Naive thymus-derived CD4-positive, alpha-beta T cell (primary cell): ENCODE results near the gene CSRP1. TPM values are rescaled to one million over a fixed set of nuclear protein-coding genes. Genes with fewer than 3 reads are reported as not detected.
"Not testable (repeated sequence)": the region's sequence is repeated elsewhere in the genome, so short reads cannot be mapped to it uniquely, and the experiment has no call there.

ENCODE experiments used
- ATAC-seq: fragments of 150-1000 bp; cut with Tn5 transposase; 2 replicates; pipeline ENCODE4 v1.10.0; 2021; ENCODE audit warnings: mild to moderate bottlenecking, moderate library complexity
- CTCF ChIA-PET: fragments of 350-600 bp; sonication (Branson Sonifier 250); formaldehyde crosslinking; loops from one replicate; lab custom pipeline; 2021; ENCODE audit warnings: antibody characterized with exemption; lab: Charles Lee
- POLR2A ChIA-PET: fragments of 350-600 bp; sonication (Branson Sonifier 250); formaldehyde crosslinking; loops from one replicate; lab custom pipeline; 2021; ENCODE audit warnings: antibody characterized with exemption, inconsistent platforms; lab: Charles Lee
- DNase-seq, 9 donors: peaks; one replicate each; pipeline versions ENCODE4 v3.0.0 to v3.0.0-alpha.2; 2020 to 2022; ENCODE audit warnings: mixed read lengths in 1 of 9
- H3K27ac ChIP-seq: one replicate; pipeline ENCODE4 v1.7.0; 2013; ENCODE audit warnings: mild to moderate bottlenecking, low read depth, low read length, moderate library complexity
- H3K27me3 ChIP-seq, 2 donors: one replicate each; pipeline ENCODE4 v1.7.0; 2013; ENCODE audit warnings: low read length in 2 of 2, mild to moderate bottlenecking in 2 of 2, moderate library complexity in 2 of 2; ENCODE audit not compliant: control insufficient read depth in 2 of 2, insufficient read depth in 2 of 2
- H3K36me3 ChIP-seq, 3 experiments: 1 replicate in 2 of 3; 2 replicates in 1 of 3; pipeline ENCODE4 v1.7.0; 2013; ENCODE audit warnings: low read length in 3 of 3, mild to moderate bottlenecking in 3 of 3, moderate library complexity in 1 of 3; ENCODE audit not compliant: insufficient read depth in 3 of 3, control insufficient read depth in 2 of 3
- H3K4me1 ChIP-seq, 2 donors: one replicate each; pipeline ENCODE4 v1.7.0; 2013; ENCODE audit warnings: low read length in 2 of 2, mild to moderate bottlenecking in 2 of 2, moderate library complexity in 1 of 2; ENCODE audit not compliant: control insufficient read depth in 2 of 2, insufficient read depth in 2 of 2
- H3K4me3 ChIP-seq: 2 replicates; pipeline ENCODE4 v1.7.0; 2013; ENCODE audit warnings: mild to moderate bottlenecking, low read length
- H3K9me3 ChIP-seq, 3 experiments: 1 replicate in 2 of 3; 2 replicates in 1 of 3; pipeline ENCODE4 v1.7.0; 2013; ENCODE audit warnings: low read length in 3 of 3; ENCODE audit not compliant: control insufficient read depth in 2 of 3
- H3K27ac Mint-ChIP-seq, 9 donors: one replicate each; pipeline ENCODE4 v1.8.0; 2020 to 2022; ENCODE audit warnings: mixed read lengths in 9 of 9, mild to moderate bottlenecking in 8 of 9, moderate library complexity in 5 of 9, inconsistent platforms in 2 of 9
- H3K27me3 Mint-ChIP-seq, 5 donors: one replicate each; pipeline ENCODE4 v1.8.0; 2021 to 2022; ENCODE audit warnings: mixed read lengths in 5 of 5, mild to moderate bottlenecking in 1 of 5
- H3K36me3 Mint-ChIP-seq, 5 donors: one replicate each; pipeline ENCODE4 v1.8.0; 2020 to 2022; ENCODE audit warnings: mixed read lengths in 5 of 5, mild to moderate bottlenecking in 3 of 5, inconsistent platforms in 1 of 5
- H3K4me1 Mint-ChIP-seq, 7 donors: one replicate each; pipeline ENCODE4 v1.8.0; 2020 to 2022; ENCODE audit warnings: mixed read lengths in 7 of 7, mild to moderate bottlenecking in 3 of 7, inconsistent platforms in 1 of 7
- H3K4me3 Mint-ChIP-seq, 10 donors: one replicate each; pipeline ENCODE4 v1.8.0; 2020 to 2022; ENCODE audit warnings: mild to moderate bottlenecking in 10 of 10, mixed read lengths in 10 of 10, moderate library complexity in 6 of 10, inconsistent platforms in 2 of 10
- H3K9me3 Mint-ChIP-seq, 11 donors: one replicate each; pipeline ENCODE4 v1.8.0; 2020 to 2022; ENCODE audit warnings: mixed read lengths in 11 of 11, mild to moderate bottlenecking in 4 of 11, inconsistent platforms in 1 of 11, moderate library complexity in 1 of 11
- intact Hi-C, 2 donors: fragments of 100-400 bp; cut with micrococcal nuclease; formaldehyde crosslinking; loops; one replicate each; pipeline ENCODE4 v1.15.1; 2023
- polyA plus RNA-seq, 2 donors: library from polyadenylated mRNA; unstranded; fragments of 300-500 nt; fragmentation: Illumina TruSeq; gene quantifications; one replicate each; pipeline ENCODE4 v1.2.3, GENCODE V29; 2021
- total RNA-seq, 6 experiments: library from RNA in 5 of 6; stranded (reverse) in 5 of 6; gene quantifications; 1 replicate in 5 of 6; 2 replicates in 1 of 6; pipeline ENCODE4 v1.2.3 and lab custom pipeline; 2021 to 2026

CSRP1 gene
- total and polyA plus RNA-seq, 7 experiments from 2014 or later, result 24.2 to 83.1 (median 43.6) TPM

DNA sequence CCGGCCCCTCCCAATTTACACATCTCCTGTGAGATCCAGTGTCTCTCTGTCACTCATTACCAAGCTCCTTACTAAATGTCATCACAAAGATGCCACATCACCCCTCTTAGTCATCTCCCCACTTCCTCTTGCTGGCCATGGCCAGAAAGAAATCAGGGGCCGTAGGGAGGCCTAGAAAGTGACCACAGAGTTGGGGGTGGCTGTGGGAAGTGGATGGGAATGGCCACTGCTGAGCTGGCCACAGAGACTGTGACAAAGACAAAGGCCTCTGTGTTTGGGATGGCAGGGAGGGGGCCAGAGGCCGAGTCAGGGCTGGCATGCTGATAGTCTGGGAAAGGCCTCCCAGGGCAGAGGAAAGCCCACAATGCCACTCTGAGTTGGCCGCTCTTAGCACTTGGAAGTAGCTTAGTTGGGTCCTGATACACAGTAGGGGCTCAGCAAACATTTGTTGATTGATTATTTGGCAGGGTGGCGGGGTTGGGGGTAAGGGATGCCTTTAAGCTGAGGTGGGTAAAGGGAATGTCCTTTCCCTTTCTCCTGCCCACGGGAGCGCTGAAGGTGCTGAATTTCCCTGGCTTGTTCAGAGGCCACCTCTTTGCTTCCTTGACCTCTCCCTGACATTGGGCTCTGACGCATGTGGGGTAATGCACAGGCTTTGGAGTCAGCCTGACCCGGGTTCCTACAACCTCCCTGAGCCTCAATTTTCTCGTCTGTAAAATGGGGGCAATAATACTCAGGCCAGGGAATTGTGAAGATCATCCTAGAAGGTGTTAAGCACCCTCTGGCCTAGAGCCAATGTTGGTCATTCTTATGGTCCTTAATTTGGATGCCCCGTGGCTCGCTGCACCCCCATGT lies 45.2 kb upstream of the CSRP1 start:
- ATAC-seq (peak; percentile 90), DNase-seq (no peak)
- H3K4me3 Mint-ChIP-seq, result no peak overlapping the region
- peaks cover 0 to 9% (median 0%) of the 10 kb centered on the region in 5 donors for H3K27me3 Mint-ChIP-seq
- peaks cover 0 to 1% (median 0%) of the 10 kb centered on the region in 11 donors for H3K9me3 Mint-ChIP-seq
- no peaks in the 10 kb centered on the region for H3K9me3 ChIP-seq
- no peak overlapping the region for H3K4me3 ChIP-seq
- no peak overlapping the region for H3K27ac Mint-ChIP-seq
- H3K27me3 ChIP-seq, result no peaks in the 10 kb centered on the region
- CTCF ChIA-PET, result interaction anchor here (0.6 to 0.8 kb wide), 2 partner anchors 9 to 38 kb away, joined by 3 read pairs; no protein-coding TSS in a partner anchor
- peaks cover 0 to 5% (median 3%) of the 10 kb centered on the region in 5 donors for H3K36me3 Mint-ChIP-seq
- peaks cover 0 to 2% (median 0%) of the 10 kb centered on the region in 7 donors for H3K4me1 Mint-ChIP-seq
- no peaks in the 10 kb centered on the region for H3K36me3 ChIP-seq
- intact Hi-C loops, result no loop called here
- no peaks in the 10 kb centered on the region for H3K4me1 ChIP-seq
- no peak overlapping the region for H3K27ac ChIP-seq
- POLR2A ChIA-PET, result no interaction called here

DNA sequence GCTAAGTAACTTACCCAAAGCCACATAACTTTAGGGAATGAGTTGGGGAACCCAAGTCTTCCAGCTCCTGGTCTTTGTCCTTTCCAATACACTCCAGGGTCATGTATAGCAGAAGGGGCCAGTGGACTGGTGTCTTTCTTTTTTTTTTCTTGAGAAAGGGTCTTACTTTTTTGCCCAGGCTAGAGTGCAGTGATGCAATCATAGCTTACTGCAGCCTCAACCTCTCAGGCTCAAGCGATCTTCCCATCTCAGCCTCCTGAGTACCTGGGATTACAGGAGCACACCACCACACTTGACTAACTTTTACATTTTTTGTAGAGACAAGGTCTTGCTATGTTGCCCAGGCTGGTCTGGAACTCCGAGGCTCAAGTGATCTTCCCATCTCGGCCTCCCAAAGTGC lies 44.2 kb upstream of the CSRP1 start:
- peaks cover 0 to 11% (median 0%) of the 10 kb centered on the region in 5 donors for H3K27me3 Mint-ChIP-seq

DNA sequence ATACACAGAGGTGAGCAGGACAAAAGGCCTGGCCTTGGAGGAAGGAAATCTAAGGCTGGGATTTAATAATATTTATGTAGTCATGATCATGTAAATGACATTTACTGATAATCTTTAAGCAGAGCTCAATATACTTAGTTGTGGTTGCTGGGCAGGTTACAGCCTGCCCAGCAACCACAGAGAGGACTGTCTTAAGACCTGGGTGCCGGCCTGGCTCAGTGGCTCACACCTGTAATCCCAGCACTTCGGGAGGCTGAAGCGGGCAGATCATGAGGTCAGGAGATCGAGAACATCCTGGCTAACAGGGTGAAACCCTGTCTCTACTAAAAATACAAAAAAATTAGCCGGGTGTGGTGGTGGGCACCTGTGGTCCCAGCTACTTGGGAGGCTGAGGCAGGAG lies 42.6 kb upstream of the CSRP1 start:
- H3K9me3 Mint-ChIP-seq, H3K27me3 ChIP-seq, H3K27ac Mint-ChIP-seq, H3K36me3 Mint-ChIP-seq, H3K27ac ChIP-seq, H3K4me3 Mint-ChIP-seq, H3K4me1 ChIP-seq, H3K36me3 ChIP-seq, H3K4me3 ChIP-seq, intact Hi-C loops, H3K9me3 ChIP-seq, DNase-seq, ATAC-seq, H3K4me1 Mint-ChIP-seq, POLR2A ChIA-PET: not testable (repeated sequence)
- H3K27me3 Mint-ChIP-seq, result peaks cover 0 to 18% (median under 1%) of the 10 kb centered on the region in 5 donors
- CTCF ChIA-PET, result interaction anchor here (1.2 kb wide), 1 partner anchor 11 kb away, joined by 4 read pairs; no protein-coding TSS in a partner anchor

More for the DNA sequence above, 44.2 kb upstream of the CSRP1 start:
- Mint-ChIP-seq H3K9me3 (peaks cover 0 to 1% (median 0%) of the 10 kb centered on the region in 11 donors), H3K27ac (no peak overlapping the region), H3K36me3 (peaks cover 0 to 5% (median 3%) of the 10 kb centered on the region in 5 donors), H3K4me3 (no peak overlapping the region), H3K4me1 (peaks cover 0 to 2% (median 0%) of the 10 kb centered on the region in 7 donors)
- Histone ChIP-seq H3K27ac (no peak overlapping the region), H3K9me3 (no peaks in the 10 kb centered on the region), H3K4me3 (no peak overlapping the region), H3K4me1 (no peaks in the 10 kb centered on the region), H3K36me3 (no peaks in the 10 kb centered on the region), H3K27me3 (no peaks in the 10 kb centered on the region)
- POLR2A ChIA-PET, result no interaction called here
- ATAC-seq, result no peak
- CTCF ChIA-PET, result interaction anchor here (0.7 kb wide), 1 partner anchor 456 kb away, joined by 4 read pairs; no protein-coding TSS in a partner anchor
- DNase-seq, result no peak
- intact Hi-C loops, result no loop called here

DNA sequence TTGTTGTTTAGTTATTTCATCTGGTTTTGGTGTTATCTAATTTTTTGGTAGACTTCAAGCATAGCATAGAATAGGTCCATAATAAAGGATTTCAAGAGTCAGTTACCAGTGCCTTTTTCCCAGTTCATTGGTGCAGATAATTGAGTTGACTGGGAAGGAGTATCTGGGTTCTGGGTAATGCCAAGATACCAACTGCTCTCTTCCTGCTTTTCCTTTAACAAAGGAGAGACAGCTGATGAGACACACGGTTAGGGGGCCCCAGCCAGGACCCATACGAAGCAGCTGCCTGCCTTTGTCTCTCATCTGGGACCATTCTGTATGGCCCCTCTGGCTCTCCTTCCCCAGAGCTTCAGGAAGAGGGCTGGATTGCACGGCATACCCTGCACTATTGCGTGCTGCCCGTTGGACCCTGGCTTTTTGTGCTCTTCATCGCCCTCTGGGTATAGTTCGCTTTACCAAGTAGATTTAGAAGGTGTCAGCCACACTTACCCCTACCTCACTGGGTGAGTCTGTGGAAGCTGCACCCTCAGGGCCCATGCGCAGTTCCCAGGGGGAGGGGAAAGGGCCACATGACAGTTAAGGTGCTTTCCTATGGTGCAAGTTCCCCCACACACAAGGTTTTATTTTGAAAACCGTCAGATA lies 39.0 kb upstream of the CSRP1 start:
- CTCF ChIA-PET, result no interaction called here

DNA sequence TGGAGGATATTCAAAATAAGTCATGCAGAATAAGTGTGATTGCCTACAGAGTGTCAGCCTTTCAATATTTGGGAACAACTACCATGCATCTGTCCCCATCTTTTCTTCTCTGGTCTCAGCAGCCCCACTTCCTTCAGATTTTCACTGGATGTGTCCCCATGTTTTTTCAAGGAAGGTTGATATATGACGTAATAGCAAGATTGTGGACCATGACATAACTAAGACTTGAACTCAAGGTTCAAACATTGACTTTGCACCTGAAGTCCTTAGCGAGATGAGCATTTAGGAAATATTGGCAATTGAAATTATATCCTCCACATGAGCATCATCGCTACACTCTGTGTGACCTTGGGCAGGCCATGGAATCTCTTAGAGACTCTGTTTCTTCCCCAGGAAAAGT lies 37.8 kb upstream of the CSRP1 start:
- peaks cover 0 to 20% (median 1%) of the 10 kb centered on the region in 5 donors for H3K36me3 Mint-ChIP-seq
- H3K4me1 Mint-ChIP-seq, result peaks cover 2 to 9% (median 7%) of the 10 kb centered on the region in 7 donors
- peaks cover 0 to 4% (median 0%) of the 10 kb centered on the region in 11 donors for H3K9me3 Mint-ChIP-seq
- ChIA-PET POLR2A (no interaction called here), CTCF (no interaction called here)
- intact Hi-C loops, result no loop called here
- ATAC-seq (no peak), DNase-seq (no peak)
- H3K27ac Mint-ChIP-seq, result no peak overlapping the region
- H3K27me3 ChIP-seq, result peaks cover 0 to 9% of the 10 kb centered on the region in 2 donors
- no peaks in the 10 kb centered on the region for H3K36me3 ChIP-seq
- no peaks in the 10 kb centered on the region for H3K9me3 ChIP-seq
- peaks cover 0 to 4% of the 10 kb centered on the region in 2 donors for H3K4me1 ChIP-seq
- H3K4me3 ChIP-seq, result no peak overlapping the region
- H3K27me3 Mint-ChIP-seq, result peaks cover 23 to 58% (median 30%) of the 10 kb centered on the region in 5 donors
- H3K4me3 Mint-ChIP-seq, result no peak overlapping the region
- no peak overlapping the region for H3K27ac ChIP-seq

More for the DNA sequence above, 39.0 kb upstream of the CSRP1 start:
- no peaks in the 10 kb centered on the region for H3K4me1 ChIP-seq
- no peak overlapping the region for H3K27ac ChIP-seq
- H3K36me3 ChIP-seq, result no peaks in the 10 kb centered on the region
- peaks cover 0 to 20% (median 3%) of the 10 kb centered on the region in 5 donors for H3K36me3 Mint-ChIP-seq
- no peaks in the 10 kb centered on the region for H3K9me3 ChIP-seq
- H3K27me3 Mint-ChIP-seq, result peaks cover 13 to 45% (median 19%) of the 10 kb centered on the region in 5 donors
- no peak overlapping the region for H3K4me3 ChIP-seq
- DNase-seq (no peak), ATAC-seq (peak; percentile 38)
- POLR2A ChIA-PET, result no interaction called here
- peaks cover 0 to 4% (median 0%) of the 10 kb centered on the region in 11 donors for H3K9me3 Mint-ChIP-seq
- no peak overlapping the region for H3K27ac Mint-ChIP-seq
- peaks cover 0 to 2% of the 10 kb centered on the region in 2 donors for H3K27me3 ChIP-seq
- intact Hi-C loops, result no loop called here
- H3K4me1 Mint-ChIP-seq, result peaks cover 0 to 4% (median 0%) of the 10 kb centered on the region in 7 donors
- H3K4me3 Mint-ChIP-seq, result no peak overlapping the region

DNA sequence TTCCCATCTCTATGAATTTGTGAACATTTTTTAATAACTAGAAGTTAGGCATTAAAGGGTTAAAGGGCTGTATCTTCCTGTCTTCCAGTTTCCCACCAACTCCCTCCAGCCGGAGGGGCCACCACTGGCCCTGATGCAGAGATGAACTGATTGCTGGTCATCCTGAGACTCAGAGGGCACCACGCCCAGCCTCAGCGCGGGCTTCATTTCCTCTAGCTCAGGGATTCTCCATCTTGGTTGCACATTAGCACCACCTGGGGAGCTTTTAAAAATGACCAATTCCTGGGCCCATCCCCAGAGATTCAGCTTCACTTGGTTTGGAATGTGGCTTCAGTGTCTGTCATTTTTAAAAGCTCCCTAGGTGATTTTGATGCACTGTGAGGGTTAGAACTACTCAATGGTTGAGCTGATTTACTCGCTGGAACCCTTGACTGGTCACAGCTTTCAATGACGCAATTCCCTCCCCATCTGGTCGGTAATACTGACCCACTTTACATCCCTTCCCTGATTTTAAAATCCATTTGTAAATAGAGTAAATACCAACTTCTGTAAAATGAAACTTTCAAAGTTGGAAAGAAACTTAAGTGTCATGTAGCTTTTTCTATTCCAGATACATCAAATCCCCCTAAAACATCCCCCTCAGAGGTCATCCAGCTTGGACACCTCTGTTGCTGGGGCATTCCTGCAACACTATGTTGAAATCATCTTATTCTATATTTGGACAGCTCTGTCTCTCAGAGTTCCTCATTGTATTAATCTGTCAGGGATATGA lies 37.1 kb upstream of the CSRP1 start:
- H3K4me1 Mint-ChIP-seq, result peaks cover 5 to 13% (median 8%) of the 10 kb centered on the region in 7 donors
- H3K27ac Mint-ChIP-seq, result no peak overlapping the region
- POLR2A ChIA-PET, result no interaction called here
- ATAC-seq (no peak), DNase-seq (no peak)
- H3K4me3 Mint-ChIP-seq, result no peak overlapping the region
- peaks cover 0 to 20% (median 1%) of the 10 kb centered on the region in 5 donors for H3K36me3 Mint-ChIP-seq
- peaks cover 0 to 9% of the 10 kb centered on the region in 2 donors for H3K4me1 ChIP-seq
- no peak overlapping the region for H3K4me3 ChIP-seq
- peaks cover 0 to 4% (median 0%) of the 10 kb centered on the region in 11 donors for H3K9me3 Mint-ChIP-seq
- H3K27me3 Mint-ChIP-seq, result peaks cover 26 to 61% (median 34%) of the 10 kb centered on the region in 5 donors
- intact Hi-C loops, result no loop called here
- CTCF ChIA-PET, result no interaction called here
- no peaks in the 10 kb centered on the region for H3K36me3 ChIP-seq
- peaks cover 0 to 12% of the 10 kb centered on the region in 2 donors for H3K27me3 ChIP-seq
- H3K9me3 ChIP-seq, result no peaks in the 10 kb centered on the region
- no peak overlapping the region for H3K27ac ChIP-seq
